GM19025 (cell line): Measurements from ENCODE around the gene SNX9.
A peak's percentile ranks its signal among the peaks of the same experiment; 100 is the strongest.
"Not testable (repeated sequence)": the region's sequence is repeated elsewhere in the genome, so short reads cannot be mapped to it uniquely, and the experiment has no call there.

ENCODE experiments used
- ATAC-seq: cut with Tn5 transposase; IDR thresholded peaks from one replicate; pipeline ENCODE4 v1.9.1; 2021; ENCODE audit warnings: mild to moderate bottlenecking, low read depth, moderate library complexity; ENCODE audit not compliant: unreplicated experiment

The SNX9 gene

GRCh38 chr6:157830354-157831017 lies 7.4 kb downstream of the SNX9 start:
- ATAC-seq: peak; percentile 90

- no peak for ATAC-seq
These were observed 7.9 kb downstream of the SNX9 start for GRCh38 chr6:157831018-157831369.

- ATAC-seq: no peak
These were observed 8.6 kb downstream of the SNX9 start for GRCh38 chr6:157831424-157832249.

GRCh38 chr6:157832250-157832967 lies 9.4 kb downstream of the SNX9 start:
- no peak for ATAC-seq

GRCh38 chr6:157834549-157834948 lies 11.5 kb downstream of the SNX9 start:
- no peak for ATAC-seq

- ATAC-seq: no peak
These were observed 15.8 kb downstream of the SNX9 start for GRCh38 chr6:157838718-157839430.

- no peak for ATAC-seq
These were observed 16.6 kb downstream of the SNX9 start for GRCh38 chr6:157839606-157840005.

- no peak for ATAC-seq
These were observed 17.2 kb downstream of the SNX9 start for GRCh38 chr6:157840261-157840660.

GRCh38 chr6:157840776-157841175 lies 17.7 kb downstream of the SNX9 start:
- ATAC-seq: no peak

- ATAC-seq: peak; percentile 87
These were observed 18.3 kb downstream of the SNX9 start for GRCh38 chr6:157841211-157841840.

- no peak for ATAC-seq
These were observed 19.2 kb downstream of the SNX9 start for GRCh38 chr6:157842212-157842611.

GRCh38 chr6:157844196-157844595 lies 21.1 kb downstream of the SNX9 start:
- ATAC-seq: not testable (repeated sequence)

GRCh38 chr6:157845493-157846259 lies 22.6 kb downstream of the SNX9 start:
- no peak for ATAC-seq

- ATAC-seq: no peak
These were observed 24.8 kb downstream of the SNX9 start for GRCh38 chr6:157847846-157848245.

GRCh38 chr6:157848693-157849092 lies 25.6 kb downstream of the SNX9 start:
- no peak for ATAC-seq

GRCh38 chr6:157849288-157850017 lies 26.4 kb downstream of the SNX9 start:
- no peak for ATAC-seq

GRCh38 chr6:157850030-157850429 lies 27.0 kb downstream of the SNX9 start:
- no peak for ATAC-seq

GRCh38 chr6:157853018-157853805 lies 30.2 kb downstream of the SNX9 start:
- no peak for ATAC-seq
